Measurements from ENCODE around the gene EXOC7. TPM values are rescaled to one million over a fixed set of nuclear protein-coding genes. Genes with fewer than 3 reads are reported as not detected.
A peak's percentile ranks its signal among the peaks of the same experiment; 100 is the strongest.

The EXOC7 gene
- total and polyA plus RNA-seq, 2 of the 8 experiments (the other 6 are each of a cell fraction or from before 2014, with no cell fraction given): 77.1 to 92.6 TPM

GRCh38 chr17:76032073-76032779 is 71.4 kb downstream of the EXOC7 start:
- H3K23me2 ChIP-seq (ENCODE audit: low read depth, low read length): no peaks in the 10 kb centered on the region
- H3K23ac ChIP-seq (ENCODE audit: insufficient read length): no peak overlapping the region
- H3K14ac ChIP-seq (ENCODE audit: insufficient read length): no peak overlapping the region
- H3K79me1 ChIP-seq (ENCODE audit: low read depth, low read length): no peaks in the 10 kb centered on the region
- H2BK120ac ChIP-seq (replicated peaks; ENCODE audit: low read depth, low read length): no peak overlapping the region
- CTCF ChIA-PET (ENCODE audit: partially characterized antibody): interaction anchor here (0.6 to 13.7 kb wide), 9 partner anchors 9 to 1123 kb away, joined by 3 to 229 read pairs (median 4); partner anchors contain the start of gene CDK3
- H3K18ac ChIP-seq (ENCODE audit: extremely low read depth, low read length): no peak overlapping the region
- H3K9ac ChIP-seq (replicated peaks in 1 of 4; ENCODE audit: extremely low read depth in 1 of 4, low read depth in 3 of 4, low read length in 3 of 4): no peak overlapping the region
- peak overlapping the region; percentile 50; the same call in 1 of the 2 replicates for H2BK12ac ChIP-seq (ENCODE audit: low read depth, low read length)
- H3K4me2 ChIP-seq (ENCODE audit: insufficient read depth in 1 of 2, low read depth in 2 of 2, low read length in 2 of 2): no peak overlapping the region
- H3K4ac ChIP-seq (replicated peaks; ENCODE audit: insufficient read length, low read depth, low read length): no peak overlapping the region
- no peak overlapping the region for H4K5ac ChIP-seq (ENCODE audit: insufficient read length, low read depth, low read length)
- FAIRE-seq: no peak
- H2BK20ac ChIP-seq (ENCODE audit: low read length): no peak overlapping the region
- no peaks in the 10 kb centered on the region for H3K9me3 ChIP-seq (ENCODE audit: insufficient read depth in 2 of 2, low read depth in 1 of 2, low read length in 1 of 2)
- no peak overlapping the region for H4K91ac ChIP-seq (replicated peaks; ENCODE audit: insufficient read length, low read length)
- no peak overlapping the region for H3K4me3 ChIP-seq (ENCODE audit: extremely low read depth in 1 of 4, insufficient read depth in 2 of 4, low read depth in 3 of 4, low read length in 4 of 4)
- no peaks in the 10 kb centered on the region for H3K79me2 ChIP-seq (ENCODE audit: control insufficient read depth in 1 of 2, insufficient read depth in 2 of 2, low read length in 2 of 2)
- no peak overlapping the region for H3K27ac ChIP-seq (ENCODE audit: low read depth, low read length)
- no peak for DNase-seq (ENCODE audit: low read depth in 1 of 2, low spot score in 2 of 2)
- H3K56ac ChIP-seq (replicated peaks; ENCODE audit: insufficient read length, low read depth, low read length): no peak overlapping the region
- H4K20me1 ChIP-seq (replicated peaks in 1 of 2; ENCODE audit: control insufficient read depth in 1 of 2, insufficient read depth in 2 of 2, low read length in 2 of 2): no peaks in the 10 kb centered on the region
- no peak overlapping the region for H2AK5ac ChIP-seq (ENCODE audit: low read depth, low read length)
- no peak overlapping the region; the same call in 1 of the 2 replicates for H2BK5ac ChIP-seq (ENCODE audit: low read depth, low read length)
- no peaks in the 10 kb centered on the region for H3K27me3 ChIP-seq (replicated peaks in 1 of 4; ENCODE audit: control insufficient read depth in 3 of 4, extremely low read depth in 1 of 4, insufficient read depth in 3 of 4, low read length in 3 of 4)
- peaks cover 0 to 18% (median 8%) of the 10 kb centered on the region in 4 experiments; a peak in 6 of 7 replicates for H3K4me1 ChIP-seq (replicated peaks in 1 of 4; ENCODE audit: control insufficient read depth in 3 of 4, insufficient read depth in 4 of 4, low read length in 3 of 4)
- 94% methylated on average over 19 of the region's 20 CpGs; no CpG with 5 or more reads in 1 of the 2 experiments for WGBS, 2 experiments (ENCODE audit: extremely low coverage in 1 of 2, insufficient coverage in 1 of 2, insufficient read length in 1 of 2, insufficient replicate concordance in 2 of 2, low coverage in 1 of 2, low lambda C conversion rate in 2 of 2, missing lambda C conversion rate in 1 of 2)
- POLR2A ChIA-PET (ENCODE audit: partially characterized antibody): interaction anchor here (0.6 to 3.0 kb wide), 4 partner anchors 48 to 460 kb away, joined by 3 to 9 read pairs (median 3); partner anchors contain the start of gene ZACN
- H2AFZ ChIP-seq (ENCODE audit: low read length): no peak overlapping the region
- TF ChIP-seq SRF (IDR thresholded peaks at IDR 0.05; ENCODE audit: low read depth, low read length) (no peak), RFX5 (IDR thresholded peaks at IDR 0.05; ENCODE audit: borderline replicate concordance, low read depth, low read length) (no peak), E2F6 (IDR thresholded peaks at IDR 0.05) (peak; percentile 28; the same call in 1 of the 2 replicates), ATF2 (IDR thresholded peaks at IDR 0.05; ENCODE audit: low read length) (no peak), CHD1 (IDR thresholded peaks at IDR 0.05; ENCODE audit: low read depth, low read length) (no peak)
- H2BK15ac ChIP-seq (ENCODE audit: low read length): peak overlapping the region; percentile 88; the same call in 1 of the 2 replicates
- no peaks in the 10 kb centered on the region for H3K36me3 ChIP-seq (ENCODE audit: control insufficient read depth in 2 of 4, insufficient read depth in 4 of 4, low read length in 3 of 4)
- H4K8ac ChIP-seq (ENCODE audit: extremely low read depth, insufficient read depth, low read length): no peak overlapping the region; the same call in 1 of the 2 replicates

Measured in H1 (cell line).